ENCODE results near the gene PSTPIP1.

DNA sequence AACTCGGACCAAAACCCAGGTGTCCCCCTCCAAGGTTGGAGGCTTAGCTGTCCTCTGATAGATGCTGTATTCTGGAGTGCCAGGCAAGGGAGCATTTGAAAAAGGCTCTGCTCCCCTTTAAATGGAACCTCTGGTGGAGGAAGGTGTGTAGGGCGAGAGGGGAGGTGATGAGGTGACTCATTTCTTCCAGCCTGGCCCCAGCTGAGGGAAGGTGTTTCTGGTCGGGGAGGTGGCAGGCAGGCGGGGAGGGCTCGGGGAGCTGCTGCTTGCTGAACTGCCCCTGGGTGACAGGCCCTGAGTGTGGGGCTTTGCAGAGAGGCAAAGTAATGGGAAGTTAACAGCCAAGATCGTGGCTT, 18.8 kb downstream of the PSTPIP1 start:
- TF ChIP-seq, protein P1, sequence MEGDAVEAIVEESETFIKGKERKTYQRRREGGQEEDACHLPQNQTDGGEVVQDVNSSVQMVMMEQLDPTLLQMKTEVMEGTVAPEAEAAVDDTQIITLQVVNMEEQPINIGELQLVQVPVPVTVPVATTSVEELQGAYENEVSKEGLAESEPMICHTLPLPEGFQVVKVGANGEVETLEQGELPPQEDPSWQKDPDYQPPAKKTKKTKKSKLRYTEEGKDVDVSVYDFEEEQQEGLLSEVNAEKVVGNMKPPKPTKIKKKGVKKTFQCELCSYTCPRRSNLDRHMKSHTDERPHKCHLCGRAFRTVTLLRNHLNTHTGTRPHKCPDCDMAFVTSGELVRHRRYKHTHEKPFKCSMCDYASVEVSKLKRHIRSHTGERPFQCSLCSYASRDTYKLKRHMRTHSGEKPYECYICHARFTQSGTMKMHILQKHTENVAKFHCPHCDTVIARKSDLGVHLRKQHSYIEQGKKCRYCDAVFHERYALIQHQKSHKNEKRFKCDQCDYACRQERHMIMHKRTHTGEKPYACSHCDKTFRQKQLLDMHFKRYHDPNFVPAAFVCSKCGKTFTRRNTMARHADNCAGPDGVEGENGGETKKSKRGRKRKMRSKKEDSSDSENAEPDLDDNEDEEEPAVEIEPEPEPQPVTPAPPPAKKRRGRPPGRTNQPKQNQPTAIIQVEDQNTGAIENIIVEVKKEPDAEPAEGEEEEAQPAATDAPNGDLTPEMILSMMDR (IDR thresholded peaks at IDR 0.05): no peak
- no peak for TF ChIP-seq POLR2AphosphoS5 (IDR thresholded peaks at IDR 0.05)

All from breast epithelium (tissue), 3 donors.